IMR-90 (cell line): ENCODE data around the gene TRPV3. TPM values are rescaled to one million over a fixed set of nuclear protein-coding genes. Genes with fewer than 3 reads are reported as not detected.

Experiments used
- ATAC-seq: fragments of 200-7000 bp; cut with Tn5 transposase; 2 replicates; pipeline ENCODE4 v1.9.1; 2020; ENCODE audit warnings: low read depth, mild to moderate bottlenecking, moderate library complexity
- BruUV-seq: library from RNA; stranded (reverse); fragments of 400-500 nt; replicated peaks from 2 replicates; lab custom pipeline; 2021; lab: Mats Ljungman, UMichigan
- CTCF ChIA-PET: fragments of 300-600 bp; formaldehyde crosslinking; extraction: SDS; loops from one replicate; lab custom pipeline; 2021; ENCODE audit warnings: antibody characterized with exemption; lab: Yijun Ruan, JAX
- POLR2A ChIA-PET: fragments of 300-600 bp; sonication (Branson Sonifier 250); formaldehyde crosslinking; loops from one replicate; lab custom pipeline; 2022; ENCODE audit warnings: antibody characterized with exemption; ENCODE audit not compliant: unreplicated experiment; lab: Charles Lee
- DNase-seq: peaks from one replicate; pipeline ENCODE4 v3.0.0; 2013
- H2AFZ ChIP-seq: replicated peaks from 2 replicates; pipeline ENCODE3; 2013; ENCODE audit warnings: low read length, mild to moderate bottlenecking; ENCODE audit not compliant: poor library complexity
- H2AK5ac ChIP-seq: 2 replicates; pipeline ENCODE4 v1.6.1; 2013; ENCODE audit warnings: low read depth, low read length, inconsistent platforms
- H2AK9ac ChIP-seq: replicated peaks from 2 replicates; pipeline ENCODE3; 2013; ENCODE audit warnings: mild to moderate bottlenecking, low read depth, low read length, moderate library complexity; ENCODE audit not compliant: poor library complexity
- H2BK120ac ChIP-seq: 2 replicates; pipeline ENCODE4 v1.6.1; 2013; ENCODE audit warnings: low read depth, low read length, inconsistent platforms
- H2BK15ac ChIP-seq: 3 replicates; pipeline ENCODE4 v1.6.1; 2013; ENCODE audit warnings: low read depth, low read length, inconsistent platforms
- H2BK20ac ChIP-seq: 2 replicates; pipeline ENCODE4 v1.6.1; 2013; ENCODE audit warnings: low read depth, mild to moderate bottlenecking, inconsistent platforms, low read length, moderate library complexity
- H2BK5ac ChIP-seq: 2 replicates; pipeline ENCODE4 v1.6.1; 2013; ENCODE audit warnings: mild to moderate bottlenecking, low read depth, low read length, inconsistent platforms; ENCODE audit not compliant: poor library complexity, severe bottlenecking
- H3K14ac ChIP-seq: replicated peaks from 2 replicates; pipeline ENCODE4 v1.6.1; 2013; ENCODE audit warnings: low read depth, low read length, inconsistent platforms
- H3K18ac ChIP-seq: 2 replicates; pipeline ENCODE4 v1.6.1; 2013; ENCODE audit warnings: low read depth, low read length, control low read depth
- H3K23ac ChIP-seq: 2 replicates; pipeline ENCODE4 v1.6.1; 2013; ENCODE audit warnings: low read depth, low read length, inconsistent platforms
- H3K27ac ChIP-seq: 2 replicates; pipeline ENCODE4 v1.5.1; 2013; ENCODE audit warnings: mild to moderate bottlenecking, control low read depth, low read length; ENCODE audit not compliant: insufficient read depth
- H3K27me3 ChIP-seq: 2 replicates; pipeline ENCODE4 v1.6.1; 2013; ENCODE audit warnings: low read length; ENCODE audit not compliant: control insufficient read depth, insufficient read depth
- H3K36me3 ChIP-seq: 2 replicates; pipeline ENCODE4 v1.6.1; 2013; ENCODE audit warnings: low read length, mixed read lengths; ENCODE audit not compliant: control insufficient read depth, insufficient read depth
- H3K4ac ChIP-seq: 2 replicates; pipeline ENCODE4 v1.6.1; 2013; ENCODE audit warnings: low read depth, low read length, inconsistent platforms
- H3K4me1 ChIP-seq: 2 replicates; pipeline ENCODE4 v1.6.1; 2013; ENCODE audit warnings: low read length, mixed read lengths; ENCODE audit not compliant: control insufficient read depth, insufficient read depth
- H3K4me2 ChIP-seq: 2 replicates; pipeline ENCODE4 v1.6.1; 2013; ENCODE audit warnings: low read depth, mild to moderate bottlenecking, control low read depth, low read length, moderate library complexity
- H3K4me3 ChIP-seq: 2 replicates; pipeline ENCODE4 v1.5.1; 2013; ENCODE audit warnings: low read depth, mild to moderate bottlenecking, control low read depth, low read length, moderate library complexity; ENCODE audit not compliant: insufficient read depth
- H3K56ac ChIP-seq: 2 replicates; pipeline ENCODE4 v1.6.1; 2013; ENCODE audit warnings: low read length, inconsistent platforms; ENCODE audit not compliant: insufficient read depth; ENCODE audit errors: extremely low read depth
- H3K79me1 ChIP-seq, 2 experiments: 2 replicates each; pipeline ENCODE4 v1.6.1; 2013; ENCODE audit warnings: low read length in 2 of 2, inconsistent platforms in 1 of 2, low read depth in 1 of 2
- H3K9ac ChIP-seq: 2 replicates; pipeline ENCODE4 v1.6.1; 2013; ENCODE audit warnings: low read depth, low read length, control low read depth
- H3K9me1 ChIP-seq: 2 replicates; pipeline ENCODE4 v1.6.1; 2013; ENCODE audit warnings: low read length, inconsistent platforms; ENCODE audit not compliant: insufficient read depth
- H3K9me3 ChIP-seq: 2 replicates; pipeline ENCODE4 v1.6.1; 2013; ENCODE audit warnings: low read length; ENCODE audit not compliant: control insufficient read depth, insufficient read depth
- H4K20me1 ChIP-seq: 2 replicates; pipeline ENCODE4 v1.6.1; 2013; ENCODE audit warnings: low read length, inconsistent platforms; ENCODE audit not compliant: insufficient read depth
- H4K5ac ChIP-seq: 2 replicates; pipeline ENCODE4 v1.6.1; 2013; ENCODE audit warnings: mild to moderate bottlenecking, low read depth, low read length, control low read depth
- H4K8ac ChIP-seq, 2 experiments: 2 replicates each; pipeline ENCODE4 v1.6.1; 2013; ENCODE audit warnings: low read depth in 2 of 2, low read length in 2 of 2, control low read depth in 1 of 2, inconsistent platforms in 1 of 2
- H4K91ac ChIP-seq: 2 replicates; pipeline ENCODE4 v1.6.1; 2013; ENCODE audit warnings: low read depth, low read length, inconsistent platforms; ENCODE audit not compliant: insufficient read depth
- BHLHE40 ChIP-seq: fragments of 150-350 bp; IDR thresholded peaks from 2 replicates; pipeline ENCODE4 v1.6.1; 2016; ENCODE audit warnings: mild to moderate bottlenecking, low read depth, low read length
- CEBPB ChIP-seq: IDR thresholded peaks from 2 replicates; pipeline ENCODE4 v1.6.1; 2012; ENCODE audit warnings: low read depth, low read length, improper control_type of control experiment
- CHD1 ChIP-seq: IDR thresholded peaks from 2 replicates; pipeline ENCODE4 v1.6.1; 2012; ENCODE audit warnings: low read depth, low read length, improper control_type of control experiment
- CTCF ChIP-seq: conservative IDR thresholded peaks from 2 replicates; pipeline ENCODE4 v1.5.1; 2012; ENCODE audit warnings: mild to moderate bottlenecking, low read depth, low read length, improper control_type of control experiment
- ELK1 ChIP-seq: fragments of 150-350 bp; IDR thresholded peaks from 2 replicates; pipeline ENCODE4 v1.6.1; 2016; ENCODE audit warnings: low read depth, mild to moderate bottlenecking, low read length, moderate library complexity, borderline replicate concordance
- FOS ChIP-seq: fragments of 150-350 bp; IDR thresholded peaks from 2 replicates; pipeline ENCODE4 v1.6.1; 2016; ENCODE audit warnings: low read depth, low read length
- MAFK ChIP-seq: IDR thresholded peaks from 2 replicates; pipeline ENCODE4 v1.6.1; 2012; ENCODE audit warnings: low read depth, low read length, improper control_type of control experiment
- MAZ ChIP-seq: IDR thresholded peaks from 2 replicates; pipeline ENCODE4 v1.6.1; 2012; ENCODE audit warnings: low read depth, mild to moderate bottlenecking, low read length, improper control_type of control experiment, moderate library complexity, borderline replicate concordance
- MXI1 ChIP-seq: IDR thresholded peaks from 2 replicates; pipeline ENCODE4 v1.6.1; 2012; ENCODE audit warnings: low read depth, mild to moderate bottlenecking, low read length, moderate library complexity, borderline replicate concordance
- NFE2L2 ChIP-seq: fragments of 150-350 bp; IDR thresholded peaks from 2 replicates; pipeline ENCODE4 v1.6.1; 2016; ENCODE audit warnings: low read depth, mild to moderate bottlenecking, low read length
- POLR2A ChIP-seq: IDR thresholded peaks from 2 replicates; pipeline ENCODE4 v1.6.1; 2012; ENCODE audit warnings: mild to moderate bottlenecking, low read depth, low read length
- RAD21 ChIP-seq: IDR thresholded peaks from 2 replicates; pipeline ENCODE4 v1.6.1; 2012; ENCODE audit warnings: low read length, improper control_type of control experiment
- RCOR1 ChIP-seq: IDR thresholded peaks from 2 replicates; pipeline ENCODE4 v1.6.1; 2012; ENCODE audit warnings: mild to moderate bottlenecking, low read length, improper control_type of control experiment; ENCODE audit not compliant: insufficient replicate concordance
- SMC3 ChIP-seq: fragments of 150-350 bp; IDR thresholded peaks from 2 replicates; pipeline ENCODE4 v1.6.1; 2016; ENCODE audit warnings: low read depth, mild to moderate bottlenecking, antibody characterized with exemption, low read length, moderate library complexity
- USF2 ChIP-seq: fragments of 150-350 bp; IDR thresholded peaks from 2 replicates; pipeline ENCODE4 v1.6.1; 2017; ENCODE audit warnings: mild to moderate bottlenecking, antibody characterized with exemption, low read length, low read depth
- whole genome bisulfite sequencing, 2 experiments: methylation state at CpG; one replicate each; pipeline versions ENCODE4 v1.1.5 to v1.1.7; 2013; ENCODE audit warnings: missing lambda C conversion rate in 2 of 2; ENCODE audit not compliant: insufficient read length in 1 of 2; ENCODE audit errors: extremely low coverage in 2 of 2; 5-methylcytosine and 5-hydroxymethylcytosine counted together
- dilution Hi-C: fragments of 300-500 bp; cut with HindIII; formaldehyde crosslinking; loops from one replicate; pipeline ENCODE4 v1.14.3; 2018; ENCODE audit warnings: low sequenced_read_pairs; ENCODE audit not compliant: unreplicated experiment
- in situ Hi-C: fragments of 300-500 bp; cut with MboI; formaldehyde crosslinking; loops from 3 replicates; pipeline ENCODE4 v1.14.3; 2019; ENCODE audit warnings: low sequenced_read_pairs, inconsistent platforms, mixed read lengths
- intact Hi-C: fragments of 100-400 bp; cut with micrococcal nuclease; formaldehyde crosslinking; loops from 2 replicates; pipeline ENCODE4 v1.10.0; 2022
- polyA plus RNA-seq, 3 experiments: library from polyadenylated mRNA; depleted of rRNA; stranded (reverse); fragments of >200 nt; gene quantifications; 2 replicates each; pipeline ENCODE4 v1.2.3, GENCODE V29; 2012; ENCODE audit warnings: low replicate concordance in 1 of 3
- total RNA-seq: library from RNA; depleted of rRNA; stranded (reverse); fragments of >200 nt; gene quantifications from 2 replicates; pipeline ENCODE4 v1.2.3, GENCODE V29; 2012

The TRPV3 gene
- total and polyA plus RNA-seq, 2 of the 4 experiments (the other 2 are of a cell fraction), result 0.18 to 0.26 TPM

GRCh38 chr17:3544365-3544764 is 13.2 kb downstream of the TRPV3 start:
- H2AK5ac ChIP-seq, result no peak overlapping the region
- H3K4me3 ChIP-seq, result no peak overlapping the region
- 90% methylated on average over 2 of the region's 5 CpGs; no CpG with 5 or more reads in 1 of the 2 experiments for WGBS, 2 experiments
- DNase-seq (no peak), ATAC-seq (no peak)
- intact Hi-C loops, result no loop called here
- no peak overlapping the region for H3K23ac ChIP-seq
- CTCF ChIA-PET, result no interaction called here
- no peak overlapping the region for H4K91ac ChIP-seq
- no peak overlapping the region for H2BK20ac ChIP-seq
- H3K36me3 ChIP-seq, result no peaks in the 10 kb centered on the region
- H2BK15ac ChIP-seq, result no peak overlapping the region
- dilution Hi-C loops, result no loop called here
- POLR2A ChIA-PET, result no interaction called here
- H2BK5ac ChIP-seq, result no peak overlapping the region
- H3K18ac ChIP-seq, result no peak overlapping the region
- H4K20me1 ChIP-seq, result no peaks in the 10 kb centered on the region
- peaks cover 18% of the 10 kb centered on the region; the same call in 1 of the 2 replicates for H3K27me3 ChIP-seq
- no peak overlapping the region for H4K5ac ChIP-seq
- H3K4me2 ChIP-seq, result no peak overlapping the region
- no peak overlapping the region for H2AK9ac ChIP-seq
- H3K79me1 ChIP-seq, result no peaks in the 10 kb centered on the region
- H2AFZ ChIP-seq, result no peak overlapping the region
- in situ Hi-C loops, result no loop called here
- BruUV-seq, result no TSS peak
- H4K8ac ChIP-seq, result no peak overlapping the region
- H2BK120ac ChIP-seq, result no peak overlapping the region
- no peak overlapping the region for H3K4ac ChIP-seq
- H3K14ac ChIP-seq, result no peak overlapping the region
- H3K56ac ChIP-seq, result no peak overlapping the region
- H3K27ac ChIP-seq, result no peak overlapping the region
- H3K9ac ChIP-seq, result no peak overlapping the region
- no peaks in the 10 kb centered on the region for H3K9me1 ChIP-seq
- H3K9me3 ChIP-seq, result no peaks in the 10 kb centered on the region
- TF ChIP-seq POLR2A, result no peak
- no peak for TF ChIP-seq MAFK
- TF ChIP-seq MAZ, result no peak
- TF ChIP-seq NFE2L2, result no peak
- TF ChIP-seq RCOR1, result no peak
- TF ChIP-seq BHLHE40, result no peak
- no peak for TF ChIP-seq USF2
- no peak for TF ChIP-seq CHD1
- no peak for TF ChIP-seq RAD21
- no peak for TF ChIP-seq ELK1
- TF ChIP-seq CTCF, result no peak
- no peak for TF ChIP-seq SMC3
- TF ChIP-seq CEBPB, result no peak
- TF ChIP-seq MXI1, result no peak
- no peak for TF ChIP-seq FOS
- H3K4me1 ChIP-seq, result no peaks in the 10 kb centered on the region
